Large intestine (tissue), 3 donors: Measurements from ENCODE around the gene TMEM125. TPM values are rescaled to one million over a fixed set of nuclear protein-coding genes. Genes with fewer than 3 reads are reported as not detected.

Experiments
- DNase-seq, 2 donors: peaks; one replicate each; pipeline versions ENCODE4 v3.0.0 to v3.0.0-alpha.2; 2013
- H3K27ac ChIP-seq: one replicate; pipeline ENCODE4 v1.5.1; 2013; ENCODE audit warnings: low read length
- H3K27me3 ChIP-seq: 2 replicates; pipeline ENCODE4 v1.6.1; 2013; ENCODE audit warnings: low read length; ENCODE audit not compliant: control insufficient read depth, insufficient read depth
- H3K36me3 ChIP-seq: 2 replicates; pipeline ENCODE4 v1.6.1; 2013; ENCODE audit warnings: low read length; ENCODE audit not compliant: control insufficient read depth, insufficient read depth
- H3K4me1 ChIP-seq: one replicate; pipeline ENCODE4 v1.6.1; 2013; ENCODE audit warnings: low read length; ENCODE audit not compliant: control insufficient read depth, insufficient read depth
- H3K4me3 ChIP-seq: one replicate; pipeline ENCODE4 v1.5.1; 2013; ENCODE audit warnings: low read length
- H3K9me3 ChIP-seq: one replicate; pipeline ENCODE4 v1.6.1; 2013; ENCODE audit warnings: mild to moderate bottlenecking, low read depth, low read length, moderate library complexity; ENCODE audit not compliant: control insufficient read depth
- WGBS: methylation state at CpG from one replicate; pipeline ENCODE4 v1.1.5; 2013; ENCODE audit warnings: low lambda C conversion rate; ENCODE audit not compliant: insufficient coverage; 5-methylcytosine and 5-hydroxymethylcytosine counted together
- polyA plus RNA-seq: library from polyadenylated mRNA; unstranded; fragments of 120-200 nt; gene quantifications from one replicate; pipeline ENCODE4 v1.2.1, GENCODE V29; 2013

Gene TMEM125
- polyA plus RNA-seq, 1 donor = 29.7 TPM

DNA sequence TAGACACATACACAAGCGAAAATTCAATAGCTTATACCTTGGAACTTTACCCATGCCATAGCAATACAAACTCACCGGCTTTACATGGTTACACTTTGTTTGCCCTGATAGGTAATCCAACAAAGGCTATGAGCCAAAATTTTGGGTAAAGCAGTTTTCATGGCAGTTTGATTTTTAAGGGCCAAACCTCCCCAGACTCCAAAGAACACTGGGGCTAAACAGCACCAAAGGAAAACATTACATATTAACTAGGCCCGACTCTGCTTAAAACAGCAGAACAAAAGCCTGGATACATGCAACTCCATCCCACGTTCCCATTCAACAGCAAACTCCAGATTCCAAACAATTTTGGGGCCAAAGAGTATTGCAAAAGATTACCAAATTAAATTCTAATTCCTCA lies 4.4 kb upstream of the TMEM125 start:
- Histone ChIP-seq H3K4me3 (no peak overlapping the region), H3K36me3 (no peaks in the 10 kb centered on the region), H3K27ac (no peak overlapping the region), H3K27me3 (no peaks in the 10 kb centered on the region), H3K9me3 (no peaks in the 10 kb centered on the region), H3K4me1 (peaks cover 24% of the 10 kb centered on the region)
- DNase-seq = no peak
- 100% methylated on average over 1 of the region's 4 CpGs for WGBS

DNA sequence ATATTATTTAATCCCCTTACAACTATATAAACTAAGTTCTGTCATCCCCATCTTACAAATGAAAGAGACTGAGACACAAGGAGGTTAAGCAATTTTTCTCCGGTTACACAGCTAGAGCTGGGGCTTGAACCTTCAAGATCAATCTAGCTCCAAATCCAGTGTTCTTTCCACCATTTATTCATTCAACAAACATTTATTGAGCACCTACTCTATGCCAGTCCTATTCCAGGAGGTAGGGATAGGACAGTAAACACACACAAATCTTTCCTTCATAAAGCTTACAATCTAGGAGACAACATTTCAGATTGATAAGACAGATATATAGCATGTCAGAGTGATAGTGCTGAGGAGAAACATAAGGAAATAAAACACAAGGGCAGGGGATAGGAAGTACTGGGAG lies 2.9 kb upstream of the TMEM125 start:
- H3K36me3 ChIP-seq = no peaks in the 10 kb centered on the region
- no peak for DNase-seq
- no peaks in the 10 kb centered on the region for H3K27me3 ChIP-seq
- H3K27ac ChIP-seq = peak overlapping the region; percentile 88
- H3K4me3 ChIP-seq = no peak overlapping the region
- H3K9me3 ChIP-seq = no peaks in the 10 kb centered on the region
- peaks cover 33% of the 10 kb centered on the region for H3K4me1 ChIP-seq
- 100% methylated on average over 1 of the region's 1 CpG for WGBS

DNA sequence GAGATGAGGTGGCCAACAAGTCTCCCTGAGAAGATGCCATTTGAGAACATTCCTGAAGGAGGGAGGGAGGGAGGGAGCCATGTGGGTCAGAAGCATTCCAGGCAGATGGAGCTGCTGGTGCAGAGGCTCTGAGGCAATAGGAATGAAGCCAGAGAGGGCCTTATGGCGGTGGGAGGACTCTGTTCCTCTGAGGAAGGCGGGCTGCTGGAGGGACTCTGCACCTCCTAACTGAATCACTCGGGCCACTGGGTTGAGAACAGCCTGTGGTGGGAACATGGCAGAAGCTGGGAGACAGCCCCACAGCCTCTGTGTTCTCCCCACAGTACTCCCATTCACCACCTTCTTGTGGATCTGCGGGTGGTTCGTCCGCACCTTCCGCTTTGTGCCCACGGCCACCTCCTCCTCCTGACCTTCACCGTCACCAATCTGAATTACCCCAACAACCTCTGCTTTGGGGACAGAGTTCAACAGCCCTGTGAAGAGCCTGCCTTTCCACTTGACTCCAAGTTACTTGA lies 2.4 kb upstream of the TMEM125 start:
- Histone ChIP-seq H3K36me3 (no peaks in the 10 kb centered on the region), H3K9me3 (no peaks in the 10 kb centered on the region), H3K4me1 (peaks cover 34% of the 10 kb centered on the region), H3K27me3 (no peaks in the 10 kb centered on the region), H3K4me3 (no peak overlapping the region), H3K27ac (peak overlapping the region; percentile 88)
- DNase-seq = peak; percentile 82 to 92
- no CpG with 5 or more reads among the region's 9 CpGs for WGBS

DNA sequence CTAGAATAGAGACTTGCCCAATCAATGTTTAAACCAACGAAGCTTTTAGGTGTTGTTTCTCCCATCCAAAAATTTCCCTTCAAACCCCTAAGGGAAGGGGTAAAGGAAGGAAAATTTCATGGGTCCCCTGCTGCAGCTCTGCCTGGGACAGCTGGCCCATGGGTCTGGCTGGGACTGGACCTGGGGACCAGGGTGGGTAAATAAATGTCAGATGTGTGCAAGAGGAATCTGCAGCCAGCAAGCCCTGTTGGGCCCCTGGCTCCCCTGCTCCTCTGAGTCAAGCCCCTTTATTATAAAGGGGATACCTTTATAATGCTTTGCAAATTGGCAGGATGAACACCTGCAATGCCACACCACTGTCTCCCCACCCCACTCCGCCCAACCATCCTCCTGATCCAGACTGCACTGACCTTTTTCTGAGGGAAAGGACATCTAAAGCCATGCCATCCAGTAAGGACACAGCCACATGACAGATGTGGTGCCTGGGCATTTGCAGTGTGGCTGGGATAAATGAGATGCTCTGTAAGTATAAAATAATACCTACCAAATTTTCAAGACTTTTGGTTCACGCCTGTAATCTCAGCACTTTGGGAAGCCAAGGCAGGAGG lies 1.9 kb upstream of the TMEM125 start:
- H3K4me1 ChIP-seq = peaks cover 34% of the 10 kb centered on the region
- H3K9me3 ChIP-seq = no peaks in the 10 kb centered on the region
- no peak overlapping the region for H3K4me3 ChIP-seq
- WGBS = no CpG with 5 or more reads among the region's 3 CpGs
- H3K36me3 ChIP-seq = no peaks in the 10 kb centered on the region
- H3K27ac ChIP-seq = peak overlapping the region; percentile 88
- DNase-seq = no peak
- no peaks in the 10 kb centered on the region for H3K27me3 ChIP-seq

DNA sequence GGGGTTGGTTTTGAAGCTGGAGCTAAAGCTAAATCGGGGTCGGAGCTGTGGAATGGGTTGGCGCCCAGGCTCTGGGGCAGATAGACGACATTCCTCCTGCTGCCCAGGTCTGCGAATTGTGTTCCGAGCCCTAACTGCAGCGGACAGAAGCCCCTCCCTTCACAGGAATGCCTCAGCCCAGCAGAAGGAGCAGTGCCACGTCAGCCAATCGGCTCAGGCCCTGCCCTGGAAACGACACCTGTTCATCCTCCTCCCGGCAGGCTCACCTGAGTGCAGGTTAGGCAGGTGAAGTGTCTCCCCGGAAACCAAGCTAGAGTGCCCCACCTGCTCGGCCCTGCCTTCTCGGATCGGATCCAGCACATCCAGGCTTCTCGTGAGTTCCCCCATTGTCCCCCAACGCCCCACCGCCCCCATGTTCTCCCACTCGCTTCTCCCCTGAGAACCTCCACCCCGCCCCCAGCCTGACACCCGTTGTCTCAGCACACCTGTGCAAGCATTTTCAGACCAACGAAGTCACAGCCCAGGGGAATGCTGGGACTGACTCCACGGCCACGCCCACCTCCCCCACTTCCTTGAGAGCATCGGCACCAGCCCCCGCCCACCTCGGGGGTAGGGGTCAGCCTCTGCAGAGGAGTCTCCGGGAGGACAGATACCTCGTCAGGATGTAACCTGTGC lies 775 bp downstream of the TMEM125 start:
- H3K4me3 ChIP-seq = peak overlapping the region; percentile 37
- no CpG with 5 or more reads among the region's 29 CpGs for WGBS

DNA sequence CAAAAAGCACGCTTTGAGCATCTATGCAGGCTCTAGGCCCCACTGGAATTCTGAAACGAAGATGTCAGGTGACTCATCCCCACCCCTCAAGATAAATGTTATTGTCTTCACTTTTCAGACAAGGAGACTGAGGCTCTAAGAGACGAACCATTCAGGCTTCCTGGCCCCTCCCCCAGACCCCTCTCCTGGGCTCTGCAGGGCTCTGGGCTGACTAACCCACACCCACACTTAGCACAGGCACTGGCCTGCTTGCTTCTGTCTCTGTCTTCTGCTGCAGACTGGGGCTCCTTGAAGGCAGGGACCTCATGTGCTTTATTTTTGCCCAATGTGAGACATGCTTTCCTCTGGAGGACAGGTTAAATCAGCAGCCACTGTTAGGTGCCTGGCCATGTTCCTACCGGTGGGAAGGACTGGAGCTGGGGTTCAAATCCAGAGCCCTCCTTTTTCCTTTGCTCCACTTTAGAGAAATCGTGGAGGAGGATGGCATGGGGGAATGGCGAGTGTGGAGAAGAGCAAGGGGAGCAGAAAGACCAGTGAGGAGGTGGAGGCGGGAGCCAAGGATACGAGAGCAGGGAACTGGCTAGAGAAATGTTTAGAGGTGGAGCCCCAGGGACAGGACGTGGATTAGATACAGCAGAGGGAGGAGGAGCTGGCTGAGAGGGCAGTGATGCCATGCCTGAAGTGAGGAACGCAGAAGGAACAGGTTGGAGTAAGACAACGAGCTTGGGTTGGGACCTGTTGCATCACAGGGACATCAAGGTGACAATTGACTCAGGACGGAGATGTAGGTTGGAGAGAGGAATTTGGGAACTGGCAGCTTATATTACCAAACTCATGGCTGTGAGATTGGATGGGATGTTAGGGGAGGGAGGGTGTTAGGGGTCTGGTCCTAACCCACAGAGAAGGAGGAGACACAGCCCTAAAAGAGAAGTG lies 1.7 kb downstream of the TMEM125 start:
- no peaks in the 10 kb centered on the region for H3K27me3 ChIP-seq
- WGBS = no CpG with 5 or more reads among the region's 12 CpGs
- H3K4me3 ChIP-seq = peak overlapping the region; percentile 37
- H3K27ac ChIP-seq = peak overlapping the region; percentile 67
- peaks cover 59% of the 10 kb centered on the region for H3K4me1 ChIP-seq
- H3K36me3 ChIP-seq = peaks cover 6% of the 10 kb centered on the region
- no peak for DNase-seq
- H3K9me3 ChIP-seq = no peaks in the 10 kb centered on the region

More for the DNA sequence above, 775 bp downstream of the TMEM125 start:
- H3K4me1 ChIP-seq = peaks cover 54% of the 10 kb centered on the region
- DNase-seq = peak; percentile 93 to 95
- H3K36me3 ChIP-seq = peaks cover 6% of the 10 kb centered on the region
- H3K9me3 ChIP-seq = no peaks in the 10 kb centered on the region
- H3K27ac ChIP-seq = peak overlapping the region; percentile 67
- H3K27me3 ChIP-seq = no peaks in the 10 kb centered on the region

DNA sequence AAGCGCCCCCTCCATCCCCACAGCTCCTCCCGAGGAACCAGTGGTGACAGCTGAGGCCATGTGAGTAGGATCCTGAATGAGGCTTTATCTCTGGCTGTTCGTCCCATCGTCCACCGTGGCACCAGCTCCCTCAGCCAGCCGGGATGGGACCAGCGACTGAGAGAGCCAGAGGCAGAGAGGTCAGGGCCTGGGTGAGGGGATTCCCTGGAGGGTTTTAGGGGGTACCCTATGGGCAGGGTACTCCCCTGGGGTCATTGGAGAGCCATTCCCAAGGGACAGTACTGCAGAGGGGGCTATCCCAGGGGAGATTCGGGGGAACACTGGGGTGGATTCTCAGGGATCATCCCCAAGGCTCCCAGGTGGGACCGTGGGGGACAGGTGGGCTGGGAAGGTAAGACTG lies 2.4 kb downstream of the TMEM125 start:
- Histone ChIP-seq H3K4me1 (peaks cover 63% of the 10 kb centered on the region), H3K27ac (no peak overlapping the region), H3K4me3 (no peak overlapping the region), H3K9me3 (no peaks in the 10 kb centered on the region), H3K27me3 (no peaks in the 10 kb centered on the region), H3K36me3 (peaks cover 6% of the 10 kb centered on the region)
- no peak for DNase-seq
- WGBS = no CpG with 5 or more reads among the region's 9 CpGs

DNA sequence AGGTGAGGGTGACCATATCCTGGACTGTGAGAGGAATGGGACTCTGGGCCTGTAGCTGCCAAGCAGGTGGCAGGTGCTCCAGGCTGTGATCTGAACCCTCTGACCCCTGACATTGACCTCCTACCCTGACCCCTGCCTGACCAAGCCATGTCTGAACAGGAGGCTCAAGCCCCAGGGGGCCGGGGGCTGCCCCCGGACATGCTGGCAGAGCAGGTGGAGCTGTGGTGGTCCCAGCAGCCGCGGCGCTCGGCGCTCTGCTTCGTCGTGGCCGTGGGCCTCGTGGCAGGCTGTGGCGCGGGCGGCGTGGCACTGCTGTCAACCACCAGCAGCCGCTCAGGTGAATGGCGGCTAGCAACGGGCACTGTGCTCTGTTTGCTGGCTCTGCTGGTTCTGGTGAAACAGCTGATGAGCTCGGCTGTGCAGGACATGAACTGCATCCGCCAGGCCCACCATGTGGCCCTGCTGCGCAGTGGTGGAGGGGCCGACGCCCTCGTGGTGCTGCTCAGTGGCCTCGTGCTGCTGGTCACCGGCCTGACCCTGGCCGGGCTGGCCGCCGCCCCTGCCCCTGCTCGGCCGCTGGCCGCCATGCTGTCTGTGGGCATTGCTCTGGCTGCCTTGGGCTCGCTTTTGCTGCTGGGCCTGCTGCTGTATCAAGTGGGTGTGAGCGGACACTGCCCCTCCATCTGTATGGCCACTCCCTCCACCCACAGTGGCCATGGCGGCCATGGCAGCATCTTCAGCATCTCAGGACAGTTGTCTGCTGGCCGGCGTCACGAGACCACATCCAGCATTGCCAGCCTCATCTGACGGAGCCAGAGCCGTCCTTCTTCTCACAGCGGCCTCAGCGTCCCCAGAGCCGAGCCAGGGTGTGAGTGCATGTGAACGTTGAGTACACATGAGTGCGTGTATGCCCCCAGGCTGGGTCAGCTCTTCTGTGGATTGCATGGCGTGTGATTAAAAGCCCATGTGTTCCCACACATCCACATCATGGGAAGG lies 3.1 kb downstream of the TMEM125 start:
- no peak overlapping the region for H3K27ac ChIP-seq
- H3K9me3 ChIP-seq = no peaks in the 10 kb centered on the region
- no peak for DNase-seq
- no peaks in the 10 kb centered on the region for H3K27me3 ChIP-seq
- peaks cover 63% of the 10 kb centered on the region for H3K4me1 ChIP-seq
- H3K4me3 ChIP-seq = no peak overlapping the region
- WGBS = no CpG with 5 or more reads among the region's 46 CpGs
- H3K36me3 ChIP-seq = peaks cover 6% of the 10 kb centered on the region

DNA sequence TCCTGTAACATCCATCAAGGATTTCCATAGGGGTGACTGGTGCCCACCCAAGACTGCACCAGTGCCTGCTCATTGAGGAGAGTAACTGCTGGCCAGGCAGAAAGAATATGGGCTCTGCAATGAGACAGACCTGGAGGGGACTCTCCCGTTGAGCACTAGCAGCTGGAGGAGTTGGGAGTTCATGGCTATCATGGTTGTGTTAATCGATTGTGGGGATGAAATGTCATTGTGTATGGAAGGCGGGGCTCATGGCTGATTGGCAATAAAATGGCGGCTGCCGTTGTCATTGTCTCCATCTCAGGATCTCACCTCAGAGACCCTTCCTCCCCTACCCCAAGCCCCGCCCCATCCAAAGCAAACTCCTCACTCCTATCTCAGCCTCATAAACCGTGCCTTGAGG lies 3.9 kb downstream of the TMEM125 start:
- WGBS = no CpG with 5 or more reads among the region's 7 CpGs
- Histone ChIP-seq H3K27me3 (no peaks in the 10 kb centered on the region), H3K9me3 (no peaks in the 10 kb centered on the region), H3K36me3 (peaks cover 8% of the 10 kb centered on the region), H3K4me1 (peaks cover 64% of the 10 kb centered on the region), H3K27ac (peak overlapping the region; percentile 84), H3K4me3 (no peak overlapping the region)
- no peak for DNase-seq
